Loucy (cell line): ENCODE measurements around the gene MDN1.

ENCODE experiments used
- CTCF ChIP-seq: fragments of 200-600 bp; sonication (generic); conservative IDR thresholded peaks from 2 replicates; pipeline ENCODE4 v1.5.1; 2014; ENCODE audit warnings: mild to moderate bottlenecking, antibody characterized with exemption, low read length
- EZH2phosphoT487 ChIP-seq: fragments of 200-600 bp; IDR thresholded peaks from 2 replicates; pipeline ENCODE4 v1.6.1; 2018; ENCODE audit warnings: antibody characterized with exemption, mild to moderate bottlenecking, moderate library complexity, borderline replicate concordance

GRCh38 chr6:89649682-89650081 lies 169.9 kb downstream of the MDN1 start:
- no peak for TF ChIP-seq CTCF
- TF ChIP-seq EZH2phosphoT487 = no peak
